Natural killer cell treated with Interleukin-12 subunit alpha and Interleukin-12 subunit beta and Interleukin-15 and Interleukin-18, amount 100 ng/mL, for 72 hours (primary cell): ENCODE data around the gene AKAP9. TPM values are rescaled to one million over a fixed set of nuclear protein-coding genes. Genes with fewer than 3 reads are reported as not detected.
"Not testable (repeated sequence)": the region's sequence is repeated elsewhere in the genome, so short reads cannot be mapped to it uniquely, and the experiment has no call there.

ENCODE experiments used
- ATAC-seq, 2 donors: fragments of 150-1000 bp; cut with Tn5 transposase in 1 of 2; sonication (Bioruptor Pico), chemical (Tn5 transposase) in 1 of 2; 2 replicates each; pipeline ENCODE4 v1.10.0; 2021
- DNase-seq: peaks from one replicate; pipeline ENCODE4 v3.0.0; 2022; ENCODE audit warnings: low spot score
- H3K27ac Mint-ChIP-seq, 2 donors: 1 replicate in 1 of 2; 2 replicates in 1 of 2; pipeline ENCODE4 v1.8.0; 2022; ENCODE audit warnings: mixed read lengths in 2 of 2, mild to moderate bottlenecking in 1 of 2, moderate library complexity in 1 of 2
- H3K27me3 Mint-ChIP-seq, 2 donors: 1 replicate in 1 of 2; 2 replicates in 1 of 2; pipeline ENCODE4 v1.8.0; 2022; ENCODE audit warnings: mixed read lengths in 2 of 2
- H3K36me3 Mint-ChIP-seq: one replicate; pipeline ENCODE4 v1.8.0; 2022; ENCODE audit warnings: mixed read lengths
- H3K4me1 Mint-ChIP-seq, 2 donors: 1 replicate in 1 of 2; 2 replicates in 1 of 2; pipeline ENCODE4 v1.8.0; 2022; ENCODE audit warnings: low read depth in 2 of 2, mixed read lengths in 2 of 2, mild to moderate bottlenecking in 1 of 2
- H3K4me3 Mint-ChIP-seq: one replicate; pipeline ENCODE4 v1.8.0; 2022; ENCODE audit warnings: mixed read lengths
- H3K9me3 Mint-ChIP-seq: 2 replicates; pipeline ENCODE4 v1.8.0; 2022; ENCODE audit warnings: mixed read lengths
- total RNA-seq, 2 donors: library from RNA; stranded (reverse); gene quantifications; one replicate each; pipeline ENCODE4 v1.2.3, GENCODE V29; 2022

Gene AKAP9
- total RNA-seq, 2 donors from 2014 or later = 39.1 to 51.9 TPM

DNA sequence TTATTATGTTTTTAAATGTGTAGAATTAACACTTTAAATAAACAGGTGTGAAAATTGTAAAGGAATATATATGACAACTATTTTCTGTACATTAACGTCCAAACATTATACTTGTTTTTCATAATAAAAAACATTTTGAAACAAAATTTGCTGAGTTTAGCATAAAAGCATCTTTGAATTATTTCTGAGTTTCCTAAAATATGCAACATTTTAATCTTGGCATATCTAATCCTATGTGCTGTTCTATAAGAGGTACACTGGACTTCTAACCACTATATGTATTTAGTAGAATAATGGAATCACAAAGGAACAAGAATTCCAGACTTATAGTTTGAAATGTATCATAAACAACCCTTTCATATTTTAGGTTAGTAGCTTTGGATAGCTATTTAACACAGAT is 16.6 kb downstream of the AKAP9 start:
- Mint-ChIP-seq H3K36me3 (no peaks in the 10 kb centered on the region), H3K9me3 (no peaks in the 10 kb centered on the region), H3K4me1 (peaks cover 12 to 16% of the 10 kb centered on the region in 2 donors), H3K27me3 (no peaks in the 10 kb centered on the region), H3K4me3 (no peak overlapping the region), H3K27ac (no peak overlapping the region)
- ATAC-seq (no peak), DNase-seq (no peak)

GRCh38 chr7:91957823-91958222 is 17.2 kb downstream of the AKAP9 start:
- Mint-ChIP-seq H3K27ac (no peak overlapping the region), H3K4me3 (no peak overlapping the region), H3K9me3 (no peaks in the 10 kb centered on the region), H3K4me1 (peaks cover 6 to 11% of the 10 kb centered on the region in 2 donors), H3K27me3 (no peaks in the 10 kb centered on the region), H3K36me3 (no peaks in the 10 kb centered on the region)
- no peak for DNase-seq
- ATAC-seq = no peak

GRCh38 chr7:91959023-91959422 is 18.4 kb downstream of the AKAP9 start:
- DNase-seq (no peak), ATAC-seq (no peak)
- Mint-ChIP-seq H3K9me3 (no peaks in the 10 kb centered on the region), H3K4me3 (no peak overlapping the region), H3K36me3 (no peaks in the 10 kb centered on the region), H3K4me1 (peaks cover 3 to 7% of the 10 kb centered on the region in 2 donors), H3K27me3 (no peaks in the 10 kb centered on the region), H3K27ac (no peak overlapping the region)

DNA sequence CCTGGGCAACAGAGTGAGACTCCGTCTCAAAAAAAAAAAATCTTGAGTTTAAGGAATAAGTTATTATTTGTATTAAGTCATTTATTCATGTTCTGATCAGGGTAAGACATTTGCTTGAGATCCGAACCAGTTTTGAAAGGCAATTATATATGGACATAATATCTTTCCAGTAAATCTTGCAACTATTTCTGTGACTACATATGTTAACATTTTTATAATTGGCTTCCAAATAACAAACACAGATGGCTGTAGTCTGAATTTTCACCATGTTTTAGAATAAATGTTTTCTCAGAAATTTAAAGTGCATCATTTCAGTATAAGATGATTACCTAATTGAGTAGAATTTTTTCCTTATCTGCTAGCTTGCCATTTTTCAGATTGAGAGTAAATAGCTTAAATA is 21.2 kb downstream of the AKAP9 start:
- ATAC-seq (no peak), DNase-seq (no peak)

DNA sequence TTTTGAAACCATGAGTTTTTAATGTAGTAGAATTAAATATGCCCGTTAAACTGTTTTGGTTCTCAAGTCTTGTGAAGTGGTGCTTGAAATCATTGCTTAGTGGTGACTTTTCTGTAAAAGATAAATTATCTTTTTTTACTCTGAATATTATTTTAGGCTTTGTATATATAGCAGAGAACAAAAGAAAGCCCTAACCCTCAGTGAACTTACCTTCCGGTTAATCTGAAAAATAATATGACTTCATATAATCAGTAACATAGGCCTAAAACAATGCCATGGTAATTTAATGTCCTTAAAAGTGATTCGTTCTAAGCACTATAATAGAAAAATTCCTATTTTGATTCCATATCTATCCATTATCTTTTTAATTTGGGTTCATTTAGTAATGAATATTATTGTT is 21.8 kb downstream of the AKAP9 start:
- DNase-seq (no peak), ATAC-seq (no peak)
- H3K4me3 Mint-ChIP-seq = no peak overlapping the region
- no peaks in the 10 kb centered on the region for H3K9me3 Mint-ChIP-seq
- H3K36me3 Mint-ChIP-seq = no peaks in the 10 kb centered on the region
- no peak overlapping the region for H3K27ac Mint-ChIP-seq
- no peaks in the 10 kb centered on the region for H3K27me3 Mint-ChIP-seq
- H3K4me1 Mint-ChIP-seq = peaks cover 12 to 22% of the 10 kb centered on the region in 2 donors

More for the DNA sequence above, 21.2 kb downstream of the AKAP9 start:
- Mint-ChIP-seq H3K4me3 (no peak overlapping the region), H3K36me3 (no peaks in the 10 kb centered on the region), H3K27ac (no peak overlapping the region), H3K4me1 (peaks cover 8 to 17% of the 10 kb centered on the region in 2 donors), H3K9me3 (no peaks in the 10 kb centered on the region), H3K27me3 (no peaks in the 10 kb centered on the region)

- not testable (repeated sequence) for ATAC-seq, H3K9me3 Mint-ChIP-seq, H3K27me3 Mint-ChIP-seq, H3K4me3 Mint-ChIP-seq, DNase-seq, H3K36me3 Mint-ChIP-seq, H3K27ac Mint-ChIP-seq
- H3K4me1 Mint-ChIP-seq = peaks cover 32 to 37% of the 10 kb centered on the region in 2 donors
Observed at GRCh38 chr7:91967513-91967912, 26.9 kb downstream of the AKAP9 start.

DNA sequence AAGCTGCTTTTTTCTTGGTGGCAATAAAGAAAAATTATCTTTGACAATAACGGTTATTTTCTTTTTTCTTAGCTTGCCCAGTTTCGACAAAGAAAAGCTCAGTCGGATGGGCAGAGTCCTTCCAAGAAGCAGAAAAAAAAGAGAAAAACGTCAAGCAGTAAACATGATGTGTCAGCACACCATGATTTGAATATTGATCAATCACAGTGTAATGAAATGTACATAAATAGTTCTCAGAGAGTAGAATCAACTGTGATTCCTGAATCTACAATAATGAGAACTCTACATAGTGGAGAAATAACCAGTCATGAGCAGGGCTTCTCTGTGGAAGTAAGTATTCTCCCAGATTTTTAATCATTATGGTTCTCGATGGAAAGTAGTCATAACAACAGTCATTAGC is 33.0 kb downstream of the AKAP9 start:
- no peak for DNase-seq
- no peaks in the 10 kb centered on the region for H3K9me3 Mint-ChIP-seq
- H3K27ac Mint-ChIP-seq = no peak overlapping the region
- no peak overlapping the region for H3K4me3 Mint-ChIP-seq
- H3K4me1 Mint-ChIP-seq = peaks cover 8 to 19% of the 10 kb centered on the region in 2 donors
- peaks cover 4% of the 10 kb centered on the region for H3K36me3 Mint-ChIP-seq
- ATAC-seq = no peak
- H3K27me3 Mint-ChIP-seq = no peaks in the 10 kb centered on the region

DNA sequence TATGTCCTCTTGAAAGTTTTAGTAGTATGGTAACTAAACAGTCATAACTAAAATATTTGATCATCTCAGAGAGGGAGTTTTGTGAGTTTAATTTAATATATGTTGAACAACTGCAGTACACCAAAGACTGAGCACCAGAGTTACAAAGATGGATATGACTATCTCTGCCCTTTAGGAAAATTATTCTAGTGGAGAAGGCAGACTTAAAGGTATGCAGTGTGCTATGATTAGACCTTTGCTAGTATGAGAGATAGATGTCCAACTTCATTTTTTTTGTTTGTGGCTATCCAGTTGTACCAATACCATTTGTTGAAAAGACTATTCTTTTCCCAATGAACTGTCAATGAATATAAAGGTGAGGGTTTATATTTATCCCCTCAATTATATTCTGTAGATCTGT is 33.4 kb downstream of the AKAP9 start:
- no peak for DNase-seq
- peaks cover 4% of the 10 kb centered on the region for H3K36me3 Mint-ChIP-seq
- no peak overlapping the region for H3K27ac Mint-ChIP-seq
- H3K4me1 Mint-ChIP-seq = peaks cover 7 to 18% of the 10 kb centered on the region in 2 donors
- H3K4me3 Mint-ChIP-seq = no peak overlapping the region
- no peak for ATAC-seq
- H3K9me3 Mint-ChIP-seq = no peaks in the 10 kb centered on the region
- no peaks in the 10 kb centered on the region for H3K27me3 Mint-ChIP-seq

- Mint-ChIP-seq H3K27me3 (no peaks in the 10 kb centered on the region), H3K4me3 (no peak overlapping the region), H3K9me3 (no peaks in the 10 kb centered on the region), H3K36me3 (peaks cover 4% of the 10 kb centered on the region), H3K27ac (no peak overlapping the region), H3K4me1 (no peaks in the 10 kb centered on the region)
- no peak for ATAC-seq
- DNase-seq = no peak
Observed at GRCh38 chr7:91976743-91977142, 36.1 kb downstream of the AKAP9 start.

- peaks cover 14 to 15% of the 10 kb centered on the region in 2 donors for H3K4me1 Mint-ChIP-seq
- H3K9me3 Mint-ChIP-seq = no peaks in the 10 kb centered on the region
- H3K27me3 Mint-ChIP-seq = no peaks in the 10 kb centered on the region
- no peak overlapping the region for H3K27ac Mint-ChIP-seq
- peaks cover 22% of the 10 kb centered on the region for H3K36me3 Mint-ChIP-seq
- no peak overlapping the region for H3K4me3 Mint-ChIP-seq
- DNase-seq = no peak
- no peak for ATAC-seq
Observed at GRCh38 chr7:91979590-91979989, 38.9 kb downstream of the AKAP9 start.

GRCh38 chr7:91982352-91982751 is 41.7 kb downstream of the AKAP9 start:
- not testable (repeated sequence) for H3K27me3 Mint-ChIP-seq, ATAC-seq, H3K9me3 Mint-ChIP-seq, DNase-seq, H3K27ac Mint-ChIP-seq, H3K4me3 Mint-ChIP-seq
- Mint-ChIP-seq H3K4me1 (peaks cover 16 to 21% of the 10 kb centered on the region in 2 donors), H3K36me3 (peaks cover 18% of the 10 kb centered on the region)

- peaks cover 16 to 18% of the 10 kb centered on the region in 2 donors for H3K4me1 Mint-ChIP-seq
- H3K27ac Mint-ChIP-seq = no peak overlapping the region
- no peaks in the 10 kb centered on the region for H3K9me3 Mint-ChIP-seq
- H3K27me3 Mint-ChIP-seq = no peaks in the 10 kb centered on the region
- peaks cover 8% of the 10 kb centered on the region for H3K36me3 Mint-ChIP-seq
- ATAC-seq (no peak), DNase-seq (no peak)
- no peak overlapping the region for H3K4me3 Mint-ChIP-seq
Observed at GRCh38 chr7:91988213-91988612, 47.6 kb downstream of the AKAP9 start.

DNA sequence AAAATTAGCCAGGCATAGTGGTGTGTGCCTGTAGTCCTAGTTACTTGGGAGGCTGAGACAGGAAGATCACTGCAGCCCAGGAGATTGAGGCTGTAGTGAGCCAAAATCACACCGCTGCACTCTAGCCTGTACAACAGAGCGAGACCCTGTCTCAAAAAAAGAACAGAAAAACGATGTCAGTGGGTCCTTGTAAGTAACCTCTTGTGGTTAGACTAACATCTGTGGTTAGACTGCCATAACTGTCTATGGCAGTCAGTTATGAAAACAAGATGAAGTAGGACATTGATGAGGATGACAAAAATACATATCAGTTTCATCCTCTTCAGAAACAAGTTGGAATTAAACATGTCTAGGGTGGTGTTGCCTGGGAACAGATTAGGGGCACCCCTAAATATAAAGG is 53.3 kb downstream of the AKAP9 start:
- ATAC-seq = no peak
- H3K27me3 Mint-ChIP-seq = no peaks in the 10 kb centered on the region
- H3K36me3 Mint-ChIP-seq = peaks cover 5% of the 10 kb centered on the region
- no peaks in the 10 kb centered on the region for H3K4me1 Mint-ChIP-seq
- no peak overlapping the region for H3K4me3 Mint-ChIP-seq
- no peak for DNase-seq
- no peaks in the 10 kb centered on the region for H3K9me3 Mint-ChIP-seq
- no peak overlapping the region for H3K27ac Mint-ChIP-seq

GRCh38 chr7:91995391-91996105 is 54.9 kb downstream of the AKAP9 start:
- Mint-ChIP-seq H3K27me3 (no peaks in the 10 kb centered on the region), H3K4me3 (no peak overlapping the region), H3K36me3 (peaks cover 7% of the 10 kb centered on the region), H3K27ac (no peak overlapping the region), H3K4me1 (no peaks in the 10 kb centered on the region), H3K9me3 (no peaks in the 10 kb centered on the region)
- ATAC-seq = no peak
- no peak for DNase-seq
